22Rv1 (cell line): ENCODE results near the gene XPNPEP1.

Experiments
- H3K27ac ChIP-seq: fragments of 450-650 bp; 2 replicates; pipeline ENCODE4 v1.5.1; 2017
- CTCF ChIP-seq: fragments of 450-650 bp; IDR thresholded peaks from 2 replicates; pipeline ENCODE4 v1.5.1; 2017; ENCODE audit warnings: mild to moderate bottlenecking
- ZFX ChIP-seq: fragments of 450-650 bp; IDR thresholded peaks from 2 replicates; pipeline ENCODE4 v1.6.1; 2017; ENCODE audit warnings: antibody characterized with exemption, borderline replicate concordance

The XPNPEP1 gene

GRCh38 chr10:109922976-109923921 is at the start of gene XPNPEP1:
Gene XPNPEP1, minus strand, starts transcription at chr10:109923511. Its CDS starts 78 bp downstream, at chr10:109923433.
- H3K27ac ChIP-seq, result peak within 1 kb of the TSS; percentile 58
- TF ChIP-seq ZFX (no peak), CTCF (no peak)

- no peak for TF ChIP-seq CTCF
- TF ChIP-seq ZFX, result no peak
- H3K27ac ChIP-seq, result no peak overlapping the region
Measured at GRCh38 chr10:109972372-109973001, 49.2 kb upstream of the XPNPEP1 start.

- no peak overlapping the region for H3K27ac ChIP-seq
- TF ChIP-seq CTCF (no peak), ZFX (no peak)
Measured at GRCh38 chr10:109971634-109972033, 48.3 kb upstream of the XPNPEP1 start.

- no peak for TF ChIP-seq ZFX
- TF ChIP-seq CTCF, result no peak
- H3K27ac ChIP-seq, result no peak overlapping the region
Measured at GRCh38 chr10:109969760-109970346, 46.5 kb upstream of the XPNPEP1 start.

GRCh38 chr10:109968953-109969759 is 45.8 kb upstream of the XPNPEP1 start:
- no peak for TF ChIP-seq CTCF
- no peak for TF ChIP-seq ZFX

GRCh38 chr10:109967739-109968088 is 44.4 kb upstream of the XPNPEP1 start:
- TF ChIP-seq CTCF, result no peak
- no peak for TF ChIP-seq ZFX
- no peak overlapping the region for H3K27ac ChIP-seq

More at GRCh38 chr10:109968953-109969759, 45.8 kb upstream of the XPNPEP1 start:
- no peak overlapping the region for H3K27ac ChIP-seq
